Astrocyte (in vitro differentiated cells and primary cell): Measurements from ENCODE around the gene APOBEC3B.

Source experiments
- CTCF ChIP-seq: IDR thresholded peaks from 2 replicates; pipeline ENCODE4 v1.5.1; 2011; ENCODE audit warnings: low read depth, mild to moderate bottlenecking, inconsistent platforms, low read length, moderate library complexity; ENCODE audit not compliant: insufficient read depth
- EZH2 ChIP-seq: IDR thresholded peaks from 2 replicates; pipeline ENCODE4 v1.6.1; 2012; ENCODE audit warnings: mild to moderate bottlenecking, low read length, inconsistent platforms; ENCODE audit not compliant: insufficient read depth

- no peak for TF ChIP-seq CTCF
- no peak for TF ChIP-seq EZH2
These were observed 59.8 kb downstream of the APOBEC3B start for GRCh38 chr22:39041908-39042307.
